ENCODE data around the gene PCDHGA10.

The PCDHGA10 gene

DNA sequence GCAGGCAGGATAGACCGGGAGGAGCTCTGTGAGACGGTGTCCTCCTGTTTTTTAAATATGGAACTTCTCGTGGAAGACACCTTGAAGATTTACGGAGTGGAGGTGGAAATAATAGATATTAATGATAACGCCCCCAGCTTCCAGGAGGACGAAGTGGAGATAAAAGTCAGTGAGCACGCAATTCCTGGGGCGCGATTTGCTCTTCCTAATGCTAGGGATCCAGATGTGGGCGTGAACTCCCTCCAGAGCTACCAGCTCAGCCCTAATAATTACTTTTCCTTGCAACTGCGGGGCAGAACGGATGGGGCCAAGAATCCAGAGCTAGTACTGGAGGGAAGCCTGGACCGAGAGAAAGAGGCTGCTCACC lies 8.7 kb downstream of the PCDHGA10 start:
- H3K4ac ChIP-seq (ENCODE audit: low read depth, low read length), result no peak overlapping the region
- H2AFZ ChIP-seq (ENCODE audit: insufficient read depth, low read length, poor library complexity), result no peak overlapping the region
- H3K36me3 ChIP-seq (ENCODE audit: control insufficient read depth in 1 of 2, insufficient read depth in 2 of 2, low read length in 2 of 2), result peaks cover 41 to 42% of the 10 kb centered on the region in 2 experiments
- no peaks in the 10 kb centered on the region for H3K79me2 ChIP-seq (ENCODE audit: control insufficient read depth, insufficient read depth, low read length, poor library complexity)
- H3K18ac ChIP-seq (ENCODE audit: low read length), result no peak overlapping the region
- no peak overlapping the region for H3K4me3 ChIP-seq (ENCODE audit: low read depth, low read length)
- no peak overlapping the region for H4K8ac ChIP-seq (ENCODE audit: low read depth, low read length)
- H4K12ac ChIP-seq (ENCODE audit: low read depth, low read length), result no peak overlapping the region
- no peak for DNase-seq
- WGBS (ENCODE audit: extremely low coverage, insufficient coverage, insufficient read length), result no CpG with 5 or more reads among the region's 13 CpGs
- no peak overlapping the region for H2BK5ac ChIP-seq (ENCODE audit: low read depth, low read length, poor library complexity)
- H3K4me1 ChIP-seq (ENCODE audit: control insufficient read depth in 1 of 2, insufficient read depth in 2 of 2, low read length in 2 of 2), result peaks cover 2 to 5% of the 10 kb centered on the region in 2 experiments
- H2BK120ac ChIP-seq (ENCODE audit: insufficient read depth, low read length, poor library complexity), result no peak overlapping the region
- no peak overlapping the region for H3K9ac ChIP-seq (ENCODE audit: low read length)
- no peak overlapping the region for H3K14ac ChIP-seq (ENCODE audit: low read length)
- peaks cover 41% of the 10 kb centered on the region for H3K9me3 ChIP-seq (ENCODE audit: insufficient read depth, low read depth, low read length)
- no peak overlapping the region for H4K91ac ChIP-seq (ENCODE audit: low read depth, low read length)
- no peak overlapping the region for H3K23ac ChIP-seq (ENCODE audit: low read length)
- no peak overlapping the region for H3K27ac ChIP-seq (ENCODE audit: low read depth, low read length)
- H3K4me2 ChIP-seq (ENCODE audit: low read length), result no peak overlapping the region
- no peaks in the 10 kb centered on the region for H3K27me3 ChIP-seq (ENCODE audit: insufficient read depth, low read length)
- H2AK5ac ChIP-seq (ENCODE audit: low read length), result no peak overlapping the region
- peaks cover 5% of the 10 kb centered on the region for H3K79me1 ChIP-seq (ENCODE audit: low read length)
- H2BK12ac ChIP-seq (ENCODE audit: low read length), result no peak overlapping the region

- peaks cover 47 to 52% of the 10 kb centered on the region in 2 experiments for H3K36me3 ChIP-seq (ENCODE audit: control insufficient read depth in 1 of 2, insufficient read depth in 2 of 2, low read length in 2 of 2)
- no peak overlapping the region for H3K27ac ChIP-seq (ENCODE audit: low read depth, low read length)
- H3K79me1 ChIP-seq (ENCODE audit: low read length), result peaks cover 1% of the 10 kb centered on the region
- H3K18ac ChIP-seq (ENCODE audit: low read length), result no peak overlapping the region
- H2AK5ac ChIP-seq (ENCODE audit: low read length), result no peak overlapping the region
- H4K12ac ChIP-seq (ENCODE audit: low read depth, low read length), result no peak overlapping the region
- H3K79me2 ChIP-seq (ENCODE audit: control insufficient read depth, insufficient read depth, low read length, poor library complexity), result no peaks in the 10 kb centered on the region
- H4K8ac ChIP-seq (ENCODE audit: low read depth, low read length), result no peak overlapping the region
- H3K4ac ChIP-seq (ENCODE audit: low read depth, low read length), result no peak overlapping the region
- no peak overlapping the region for H2BK12ac ChIP-seq (ENCODE audit: low read length)
- peaks cover 49% of the 10 kb centered on the region for H3K9me3 ChIP-seq (ENCODE audit: insufficient read depth, low read depth, low read length)
- no peak overlapping the region for H3K14ac ChIP-seq (ENCODE audit: low read length)
- no peaks in the 10 kb centered on the region for H3K27me3 ChIP-seq (ENCODE audit: insufficient read depth, low read length)
- no peak overlapping the region for H3K4me2 ChIP-seq (ENCODE audit: low read length)
- H3K4me1 ChIP-seq (ENCODE audit: control insufficient read depth in 1 of 2, insufficient read depth in 2 of 2, low read length in 2 of 2), result peaks cover 2 to 5% of the 10 kb centered on the region in 2 experiments
- H4K91ac ChIP-seq (ENCODE audit: low read depth, low read length), result no peak overlapping the region
- no peak overlapping the region for H3K23ac ChIP-seq (ENCODE audit: low read length)
- H2BK120ac ChIP-seq (ENCODE audit: insufficient read depth, low read length, poor library complexity), result no peak overlapping the region
- no CpG with 5 or more reads among the region's 42 CpGs for WGBS (ENCODE audit: extremely low coverage, insufficient coverage, insufficient read length)
- no peak overlapping the region for H2BK5ac ChIP-seq (ENCODE audit: low read depth, low read length, poor library complexity)
- peak overlapping the region; percentile 42 for H3K4me3 ChIP-seq (ENCODE audit: low read depth, low read length)
- DNase-seq, result no peak
- no peak overlapping the region for H3K9ac ChIP-seq (ENCODE audit: low read length)
- no peak overlapping the region for H2AFZ ChIP-seq (ENCODE audit: insufficient read depth, low read length, poor library complexity)
Observed at GRCh38 chr5:141422742-141423291, 10.0 kb downstream of the PCDHGA10 start.

- Histone ChIP-seq H3K4me3 (ENCODE audit: low read depth, low read length) (no peak overlapping the region), H3K27ac (ENCODE audit: low read depth, low read length) (no peak overlapping the region), H3K14ac (ENCODE audit: low read length) (no peak overlapping the region), H2BK12ac (ENCODE audit: low read length) (no peak overlapping the region), H3K4ac (ENCODE audit: low read depth, low read length) (no peak overlapping the region), H3K36me3 (ENCODE audit: control insufficient read depth in 1 of 2, insufficient read depth in 2 of 2, low read length in 2 of 2) (peaks cover 38 to 45% of the 10 kb centered on the region in 2 experiments), H2AK5ac (ENCODE audit: low read length) (no peak overlapping the region), H2AFZ (ENCODE audit: insufficient read depth, low read length, poor library complexity) (no peak overlapping the region), H2BK5ac (ENCODE audit: low read depth, low read length, poor library complexity) (no peak overlapping the region), H3K79me1 (ENCODE audit: low read length) (no peaks in the 10 kb centered on the region), H4K12ac (ENCODE audit: low read depth, low read length) (no peak overlapping the region), H3K27me3 (ENCODE audit: insufficient read depth, low read length) (no peaks in the 10 kb centered on the region), H4K91ac (ENCODE audit: low read depth, low read length) (no peak overlapping the region), H2BK120ac (ENCODE audit: insufficient read depth, low read length, poor library complexity) (no peak overlapping the region), H3K9ac (ENCODE audit: low read length) (no peak overlapping the region), H3K4me2 (ENCODE audit: low read length) (no peak overlapping the region), H3K18ac (ENCODE audit: low read length) (no peak overlapping the region), H4K8ac (ENCODE audit: low read depth, low read length) (no peak overlapping the region), H3K23ac (ENCODE audit: low read length) (no peak overlapping the region), H3K79me2 (ENCODE audit: control insufficient read depth, insufficient read depth, low read length, poor library complexity) (no peaks in the 10 kb centered on the region), H3K4me1 (ENCODE audit: control insufficient read depth in 1 of 2, insufficient read depth in 2 of 2, low read length in 2 of 2) (no peaks in the 10 kb centered on the region), H3K9me3 (ENCODE audit: insufficient read depth, low read depth, low read length) (peaks cover 42% of the 10 kb centered on the region)
- no CpG with 5 or more reads among the region's 53 CpGs for WGBS (ENCODE audit: extremely low coverage, insufficient coverage, insufficient read length)
- DNase-seq, result no peak
Observed at GRCh38 chr5:141427783-141428426, 15.1 kb downstream of the PCDHGA10 start.

DNA sequence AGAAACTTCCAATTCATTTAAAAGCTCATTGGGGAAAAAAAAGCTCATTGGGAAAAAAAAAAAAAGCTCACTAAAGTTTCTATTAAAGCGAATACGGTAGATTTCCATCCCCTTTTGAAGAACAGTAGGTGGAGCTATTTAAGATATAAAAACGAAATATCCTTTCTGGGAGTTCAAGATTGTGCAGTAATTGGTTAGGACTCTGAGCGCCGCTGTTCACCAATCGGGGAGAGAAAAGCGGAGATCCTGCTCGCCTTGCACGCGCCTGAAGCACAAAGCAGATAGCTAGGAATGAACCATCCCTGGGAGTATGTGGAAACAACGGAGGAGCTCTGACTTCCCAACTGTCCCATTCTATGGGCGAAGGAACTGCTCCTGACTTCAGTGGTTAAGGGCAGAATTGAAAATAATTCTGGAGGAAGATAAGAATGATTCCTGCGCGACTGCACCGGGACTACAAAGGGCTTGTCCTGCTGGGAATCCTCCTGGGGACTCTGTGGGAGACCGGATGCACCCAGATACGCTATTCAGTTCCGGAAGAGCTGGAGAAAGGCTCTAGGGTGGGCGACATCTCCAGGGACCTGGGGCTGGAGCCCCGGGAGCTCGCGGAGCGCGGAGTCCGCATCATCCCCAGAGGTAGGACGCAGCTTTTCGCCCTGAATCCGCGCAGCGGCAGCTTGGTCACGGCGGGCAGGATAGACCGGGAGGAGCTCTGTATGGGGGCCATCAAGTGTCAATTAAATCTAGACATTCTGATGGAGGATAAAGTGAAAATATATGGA lies 17.7 kb downstream of the PCDHGA10 start, which contains the start of gene PCDHGA12:
Gene PCDHGA12, plus strand, starts transcription at position 176 of the 782 bp plus-strand sequence. Its CDS starts 253 bp downstream, at position 429.
- no peaks in the 10 kb centered on the region for H3K79me2 ChIP-seq (ENCODE audit: control insufficient read depth, insufficient read depth, low read length, poor library complexity)
- WGBS (ENCODE audit: extremely low coverage, insufficient coverage, insufficient read length), result no CpG with 5 or more reads among the region's 33 CpGs
- peaks cover 34 to 42% of the 10 kb centered on the region in 2 experiments for H3K36me3 ChIP-seq (ENCODE audit: control insufficient read depth in 1 of 2, insufficient read depth in 2 of 2, low read length in 2 of 2)
- H3K9ac ChIP-seq (ENCODE audit: low read length), result no peak within 1 kb of the TSS
- no peaks in the 10 kb centered on the region for H3K79me1 ChIP-seq (ENCODE audit: low read length)
- no peak within 1 kb of the TSS for H3K23ac ChIP-seq (ENCODE audit: low read length)
- H3K14ac ChIP-seq (ENCODE audit: low read length), result no peak within 1 kb of the TSS
- H3K4me1 ChIP-seq (ENCODE audit: control insufficient read depth in 1 of 2, insufficient read depth in 2 of 2, low read length in 2 of 2), result no peaks in the 10 kb centered on the region
- H3K27ac ChIP-seq (ENCODE audit: low read depth, low read length), result no peak within 1 kb of the TSS
- H3K9me3 ChIP-seq (ENCODE audit: insufficient read depth, low read depth, low read length), result peaks cover 37% of the 10 kb centered on the region
- no peak within 1 kb of the TSS for H4K8ac ChIP-seq (ENCODE audit: low read depth, low read length)
- H3K18ac ChIP-seq (ENCODE audit: low read length), result no peak within 1 kb of the TSS
- no peak within 1 kb of the TSS for H2AFZ ChIP-seq (ENCODE audit: insufficient read depth, low read length, poor library complexity)
- H2BK120ac ChIP-seq (ENCODE audit: insufficient read depth, low read length, poor library complexity), result no peak within 1 kb of the TSS
- H3K4me3 ChIP-seq (ENCODE audit: low read depth, low read length), result no peak within 1 kb of the TSS
- DNase-seq, result peak in 1 of 2 donors; percentile 12
- H3K4me2 ChIP-seq (ENCODE audit: low read length), result no peak within 1 kb of the TSS
- no peaks in the 10 kb centered on the region for H3K27me3 ChIP-seq (ENCODE audit: insufficient read depth, low read length)
- no peak within 1 kb of the TSS for H4K91ac ChIP-seq (ENCODE audit: low read depth, low read length)
- no peak within 1 kb of the TSS for H3K4ac ChIP-seq (ENCODE audit: low read depth, low read length)
- H2BK5ac ChIP-seq (ENCODE audit: low read depth, low read length, poor library complexity), result no peak within 1 kb of the TSS
- H4K12ac ChIP-seq (ENCODE audit: low read depth, low read length), result no peak within 1 kb of the TSS
- H2BK12ac ChIP-seq (ENCODE audit: low read length), result no peak within 1 kb of the TSS
- no peak within 1 kb of the TSS for H2AK5ac ChIP-seq (ENCODE audit: low read length)
